ENCODE data around the gene RHEB. TPM values are rescaled to one million over a fixed set of nuclear protein-coding genes. Genes with fewer than 3 reads are reported as not detected.

The RHEB gene
- total and polyA plus RNA-seq, 2 donors (not counting 1 experiment from before 2014, with no cell fraction given) = 9.3 to 40.3 TPM

DNA sequence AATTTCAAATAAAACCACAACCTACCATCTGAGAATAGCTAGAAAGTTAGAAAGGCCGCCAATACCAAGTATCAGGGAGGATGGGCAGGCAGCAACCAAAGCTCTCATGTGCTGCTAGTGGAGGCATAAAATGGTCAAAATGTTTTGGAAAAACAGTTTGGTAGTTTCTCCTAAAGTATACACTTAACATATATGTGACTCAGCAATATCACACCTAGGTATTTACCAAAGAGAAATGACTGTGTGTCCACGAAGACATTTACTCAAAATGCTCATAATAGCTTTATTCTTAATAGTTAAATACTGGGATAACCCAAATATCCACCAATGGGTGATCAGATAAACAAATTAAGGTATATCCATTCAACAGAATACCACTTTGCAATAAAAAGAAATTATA lies 14.3 kb downstream of the RHEB start:
- no peak overlapping the region for H3K9ac ChIP-seq (ENCODE audit: low read length)
- H3K4me3 Mint-ChIP-seq = no peak overlapping the region
- H3K27me3 ChIP-seq (replicated peaks in 1 of 4; ENCODE audit: control extremely low read depth in 1 of 4, control insufficient read depth in 3 of 4, insufficient read depth in 4 of 4, low read length in 3 of 4) = no peaks in the 10 kb centered on the region
- CTCF ChIA-PET = interaction anchor here (0.9 to 1.3 kb wide), 2 partner anchors 9 to 253 kb away, joined by 3 to 6 read pairs; no protein-coding TSS in a partner anchor
- H3K9me3 Mint-ChIP-seq (ENCODE audit: insufficient read depth) = no peaks in the 10 kb centered on the region
- peaks cover 91% of the 10 kb centered on the region for H4K20me1 ChIP-seq (ENCODE audit: control insufficient read depth, insufficient read depth, low read length, poor library complexity, severe bottlenecking)
- no peak for ATAC-seq (ENCODE audit: low read depth)
- H3K4me3 ChIP-seq (ENCODE audit: control extremely low read depth in 1 of 5, extremely low read depth in 1 of 5, insufficient read depth in 1 of 5, low read depth in 2 of 5, low read length in 4 of 5) = no peak overlapping the region
- H3K36me3 ChIP-seq (replicated peaks in 1 of 2; ENCODE audit: control extremely low read depth in 1 of 2, control insufficient read depth in 1 of 2, extremely low read depth in 1 of 2, insufficient read depth in 2 of 2, low read length in 1 of 2) = no peaks in the 10 kb centered on the region
- H3K79me2 ChIP-seq (ENCODE audit: control insufficient read depth, insufficient read depth, low read length) = peaks cover 100% of the 10 kb centered on the region
- H2AFZ ChIP-seq (ENCODE audit: insufficient read depth, low read depth, low read length, poor library complexity, severe bottlenecking) = no peak overlapping the region
- H3K27me3 Mint-ChIP-seq = no peaks in the 10 kb centered on the region
- intact Hi-C loops (cut with micrococcal nuclease) = no loop called here
- no peaks in the 10 kb centered on the region for H3K4me1 ChIP-seq (ENCODE audit: control insufficient read depth in 2 of 2, insufficient read depth in 2 of 2, low read length in 2 of 2)
- H3K27ac ChIP-seq (ENCODE audit: low read length in 2 of 2) = no peak overlapping the region
- H3K9me3 ChIP-seq (ENCODE audit: control extremely low read depth in 1 of 3, control insufficient read depth in 2 of 3, insufficient read depth in 1 of 3, low read length in 2 of 3) = no peaks in the 10 kb centered on the region
- H3K4me1 Mint-ChIP-seq = peaks cover 44% of the 10 kb centered on the region
- POLR2A ChIA-PET = no interaction called here
- no peak for DNase-seq
- no peak overlapping the region for H3K27ac Mint-ChIP-seq
- H3K4me2 ChIP-seq (replicated peaks; ENCODE audit: low read depth, low read length, poor library complexity, severe bottlenecking) = no peak overlapping the region
- TF ChIP-seq, protein P1, sequence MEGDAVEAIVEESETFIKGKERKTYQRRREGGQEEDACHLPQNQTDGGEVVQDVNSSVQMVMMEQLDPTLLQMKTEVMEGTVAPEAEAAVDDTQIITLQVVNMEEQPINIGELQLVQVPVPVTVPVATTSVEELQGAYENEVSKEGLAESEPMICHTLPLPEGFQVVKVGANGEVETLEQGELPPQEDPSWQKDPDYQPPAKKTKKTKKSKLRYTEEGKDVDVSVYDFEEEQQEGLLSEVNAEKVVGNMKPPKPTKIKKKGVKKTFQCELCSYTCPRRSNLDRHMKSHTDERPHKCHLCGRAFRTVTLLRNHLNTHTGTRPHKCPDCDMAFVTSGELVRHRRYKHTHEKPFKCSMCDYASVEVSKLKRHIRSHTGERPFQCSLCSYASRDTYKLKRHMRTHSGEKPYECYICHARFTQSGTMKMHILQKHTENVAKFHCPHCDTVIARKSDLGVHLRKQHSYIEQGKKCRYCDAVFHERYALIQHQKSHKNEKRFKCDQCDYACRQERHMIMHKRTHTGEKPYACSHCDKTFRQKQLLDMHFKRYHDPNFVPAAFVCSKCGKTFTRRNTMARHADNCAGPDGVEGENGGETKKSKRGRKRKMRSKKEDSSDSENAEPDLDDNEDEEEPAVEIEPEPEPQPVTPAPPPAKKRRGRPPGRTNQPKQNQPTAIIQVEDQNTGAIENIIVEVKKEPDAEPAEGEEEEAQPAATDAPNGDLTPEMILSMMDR (IDR thresholded peaks at IDR 0.05) = no peak
- TF ChIP-seq EZH2 (IDR thresholded peaks at IDR 0.05; ENCODE audit: borderline replicate concordance, insufficient read depth, low read depth, low read length, poor library complexity, severe bottlenecking) = no peak
- no CpG with 5 or more reads among the region's 2 CpGs for WGBS (ENCODE audit: insufficient coverage)

DNA sequence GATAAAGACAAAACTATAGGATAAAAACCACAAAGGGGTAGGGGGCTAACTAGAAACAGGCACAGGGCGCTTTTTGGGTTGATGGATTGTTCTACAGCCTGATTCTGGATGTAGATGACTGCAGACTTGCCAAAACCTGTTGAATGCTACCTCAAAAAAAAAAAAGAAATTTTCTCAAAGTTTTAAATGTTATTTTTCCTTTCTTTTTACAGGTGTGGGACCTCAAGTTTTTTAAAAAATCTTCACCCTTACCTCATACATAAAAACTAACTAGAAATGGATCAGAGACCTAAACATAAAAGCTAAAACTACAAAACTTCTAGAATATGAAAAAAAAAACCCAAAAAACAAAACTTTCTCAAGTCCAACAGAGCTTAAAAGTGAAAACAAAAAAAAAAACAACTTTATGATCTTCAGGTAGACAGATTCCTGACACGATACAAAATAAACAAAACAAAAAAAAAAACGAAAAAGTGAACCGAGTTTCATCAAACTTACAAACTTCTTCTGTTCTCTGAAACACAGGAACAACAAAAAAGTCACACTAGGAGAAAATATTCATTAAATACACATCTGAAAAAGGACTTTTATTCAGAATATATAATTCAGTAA lies 14.9 kb downstream of the RHEB start:
- no peaks in the 10 kb centered on the region for H3K27me3 ChIP-seq (replicated peaks in 1 of 4; ENCODE audit: control extremely low read depth in 1 of 4, control insufficient read depth in 3 of 4, insufficient read depth in 4 of 4, low read length in 3 of 4)
- peaks cover 91% of the 10 kb centered on the region for H4K20me1 ChIP-seq (ENCODE audit: control insufficient read depth, insufficient read depth, low read length, poor library complexity, severe bottlenecking)
- H3K36me3 ChIP-seq (replicated peaks in 1 of 2; ENCODE audit: control extremely low read depth in 1 of 2, control insufficient read depth in 1 of 2, extremely low read depth in 1 of 2, insufficient read depth in 2 of 2, low read length in 1 of 2) = no peaks in the 10 kb centered on the region
- Mint-ChIP-seq H3K9me3 (ENCODE audit: insufficient read depth) (no peaks in the 10 kb centered on the region), H3K4me3 (no peak overlapping the region), H3K4me1 (peaks cover 44% of the 10 kb centered on the region), H3K27me3 (no peaks in the 10 kb centered on the region), H3K27ac (no peak overlapping the region)
- ATAC-seq (ENCODE audit: low read depth) = no peak
- CTCF ChIA-PET = interaction anchor here (0.7 to 1.3 kb wide), 3 partner anchors 9 to 307 kb away, joined by 3 to 6 read pairs (median 3); no protein-coding TSS in a partner anchor
- no peak overlapping the region for H3K4me3 ChIP-seq (ENCODE audit: control extremely low read depth in 1 of 5, extremely low read depth in 1 of 5, insufficient read depth in 1 of 5, low read depth in 2 of 5, low read length in 4 of 5)
- TF ChIP-seq, protein P1 (IDR thresholded peaks at IDR 0.05) = no peak
- TF ChIP-seq EZH2 (IDR thresholded peaks at IDR 0.05; ENCODE audit: borderline replicate concordance, insufficient read depth, low read depth, low read length, poor library complexity, severe bottlenecking) = no peak
- POLR2A ChIA-PET = no interaction called here
- no peak overlapping the region for H3K4me2 ChIP-seq (replicated peaks; ENCODE audit: low read depth, low read length, poor library complexity, severe bottlenecking)
- no peak overlapping the region for H3K9ac ChIP-seq (ENCODE audit: low read length)
- no peak for DNase-seq
- peaks cover 100% of the 10 kb centered on the region for H3K79me2 ChIP-seq (ENCODE audit: control insufficient read depth, insufficient read depth, low read length)
- H2AFZ ChIP-seq (ENCODE audit: insufficient read depth, low read depth, low read length, poor library complexity, severe bottlenecking) = no peak overlapping the region
- H3K9me3 ChIP-seq (ENCODE audit: control extremely low read depth in 1 of 3, control insufficient read depth in 2 of 3, insufficient read depth in 1 of 3, low read length in 2 of 3) = no peaks in the 10 kb centered on the region
- 100% methylated on average over 2 of the region's 4 CpGs for WGBS (ENCODE audit: insufficient coverage)
- intact Hi-C loops (cut with micrococcal nuclease) = no loop called here
- H3K4me1 ChIP-seq (ENCODE audit: control insufficient read depth in 2 of 2, insufficient read depth in 2 of 2, low read length in 2 of 2) = no peaks in the 10 kb centered on the region
- H3K27ac ChIP-seq (ENCODE audit: low read length in 2 of 2) = no peak overlapping the region
